Activated T-helper 1 cell treated with anti-CD3 and anti-CD28 coated beads, Interleukin-12 subunit alpha, Interleukin-12 subunit beta, Interleukin-2, Interleukin-4 antibody, amounts not matched to agents 30 ng/mL and 10 ng/mL and 1 ng/mL, durations not matched to agents 14 hours and 24 hours and 36 hours (primary cell): ENCODE results near the gene FRMD5. TPM values are rescaled to one million over a fixed set of nuclear protein-coding genes. Genes with fewer than 3 reads are reported as not detected.

Source experiments
- DNase-seq: peaks from one replicate; pipeline ENCODE4 v3.0.0; 2021; ENCODE audit warnings: low spot score
- H3K27ac Mint-ChIP-seq: one replicate; pipeline ENCODE4 v1.8.0; 2021; ENCODE audit warnings: mild to moderate bottlenecking, mixed read lengths
- H3K27me3 Mint-ChIP-seq: one replicate; pipeline ENCODE4 v1.8.0; 2022; ENCODE audit warnings: mild to moderate bottlenecking, moderate library complexity, mixed read lengths; ENCODE audit not compliant: insufficient read depth
- H3K36me3 Mint-ChIP-seq: one replicate; pipeline ENCODE4 v1.8.0; 2021; ENCODE audit warnings: low read depth, mixed read lengths
- H3K4me1 Mint-ChIP-seq: one replicate; pipeline ENCODE4 v1.8.0; 2021; ENCODE audit warnings: low read depth, mixed read lengths
- H3K4me3 Mint-ChIP-seq: one replicate; pipeline ENCODE4 v1.8.0; 2021; ENCODE audit warnings: mild to moderate bottlenecking, moderate library complexity, mixed read lengths
- H3K9me3 Mint-ChIP-seq: one replicate; pipeline ENCODE4 v1.8.0; 2021; ENCODE audit warnings: mixed read lengths
- intact Hi-C: fragments of 100-400 bp; cut with micrococcal nuclease; formaldehyde crosslinking; loops from one replicate; pipeline ENCODE4 v1.15.1; 2024
- total RNA-seq: library from RNA; stranded (reverse); gene quantifications from 2 replicates; pipeline ENCODE4 v1.2.3, GENCODE V29; 2022

The FRMD5 gene
- total RNA-seq, 1 donor from 2014 or later = not detected

GRCh38 chr15:43919540-43920253 lies 275.4 kb downstream of the FRMD5 start:
- no peak overlapping the region for H3K27ac Mint-ChIP-seq
- intact Hi-C loops = no loop called here
- H3K27me3 Mint-ChIP-seq = peaks cover 2% of the 10 kb centered on the region
- no peaks in the 10 kb centered on the region for H3K9me3 Mint-ChIP-seq
- no peaks in the 10 kb centered on the region for H3K36me3 Mint-ChIP-seq
- no peak overlapping the region for H3K4me3 Mint-ChIP-seq
- no peaks in the 10 kb centered on the region for H3K4me1 Mint-ChIP-seq
- no peak for DNase-seq

- no peak overlapping the region for H3K27ac Mint-ChIP-seq
- no peak overlapping the region for H3K4me3 Mint-ChIP-seq
- H3K27me3 Mint-ChIP-seq = peaks cover 2% of the 10 kb centered on the region
- no peaks in the 10 kb centered on the region for H3K4me1 Mint-ChIP-seq
- DNase-seq = no peak
- H3K36me3 Mint-ChIP-seq = no peaks in the 10 kb centered on the region
- no peaks in the 10 kb centered on the region for H3K9me3 Mint-ChIP-seq
- intact Hi-C loops = no loop called here
These were observed 276.4 kb downstream of the FRMD5 start for GRCh38 chr15:43918717-43919116.

- no peak for DNase-seq
- intact Hi-C loops = no loop called here
- Mint-ChIP-seq H3K27me3 (peaks cover 2% of the 10 kb centered on the region), H3K4me3 (no peak overlapping the region), H3K36me3 (no peaks in the 10 kb centered on the region), H3K9me3 (no peaks in the 10 kb centered on the region), H3K4me1 (peaks cover 5% of the 10 kb centered on the region), H3K27ac (no peak overlapping the region)
These were observed 278.8 kb downstream of the FRMD5 start for GRCh38 chr15:43916326-43916660.

GRCh38 chr15:43915631-43916325 lies 279.3 kb downstream of the FRMD5 start:
- H3K36me3 Mint-ChIP-seq = no peaks in the 10 kb centered on the region
- H3K27ac Mint-ChIP-seq = no peak overlapping the region
- H3K4me1 Mint-ChIP-seq = peaks cover 5% of the 10 kb centered on the region
- intact Hi-C loops = no loop called here
- H3K4me3 Mint-ChIP-seq = no peak overlapping the region
- no peak for DNase-seq
- no peaks in the 10 kb centered on the region for H3K9me3 Mint-ChIP-seq
- H3K27me3 Mint-ChIP-seq = peaks cover 2% of the 10 kb centered on the region

GRCh38 chr15:43913941-43914340 lies 281.1 kb downstream of the FRMD5 start:
- H3K27ac Mint-ChIP-seq = no peak overlapping the region

GRCh38 chr15:43913026-43913780 lies 281.9 kb downstream of the FRMD5 start:
- Mint-ChIP-seq H3K36me3 (no peaks in the 10 kb centered on the region), H3K4me1 (peaks cover 5% of the 10 kb centered on the region), H3K27me3 (peaks cover 2% of the 10 kb centered on the region), H3K4me3 (no peak overlapping the region), H3K9me3 (no peaks in the 10 kb centered on the region), H3K27ac (no peak overlapping the region)
- intact Hi-C loops = no loop called here
- no peak for DNase-seq

More at GRCh38 chr15:43913941-43914340, 281.1 kb downstream of the FRMD5 start:
- Mint-ChIP-seq H3K4me1 (peaks cover 5% of the 10 kb centered on the region), H3K4me3 (no peak overlapping the region), H3K36me3 (no peaks in the 10 kb centered on the region), H3K9me3 (no peaks in the 10 kb centered on the region), H3K27me3 (peaks cover 2% of the 10 kb centered on the region)
- DNase-seq = no peak
- intact Hi-C loops = no loop called here

- Mint-ChIP-seq H3K4me3 (no peak overlapping the region), H3K36me3 (no peaks in the 10 kb centered on the region), H3K27ac (no peak overlapping the region), H3K4me1 (peaks cover 5% of the 10 kb centered on the region), H3K27me3 (no peaks in the 10 kb centered on the region), H3K9me3 (no peaks in the 10 kb centered on the region)
- DNase-seq = no peak
- intact Hi-C loops = no loop called here
These were observed 282.9 kb downstream of the FRMD5 start for GRCh38 chr15:43912208-43912607.

GRCh38 chr15:43911235-43911781 lies 283.8 kb downstream of the FRMD5 start:
- intact Hi-C loops = no loop called here
- H3K36me3 Mint-ChIP-seq = no peaks in the 10 kb centered on the region
- H3K9me3 Mint-ChIP-seq = no peaks in the 10 kb centered on the region
- peaks cover 5% of the 10 kb centered on the region for H3K4me1 Mint-ChIP-seq
- no peak overlapping the region for H3K27ac Mint-ChIP-seq
- no peaks in the 10 kb centered on the region for H3K27me3 Mint-ChIP-seq
- no peak overlapping the region for H3K4me3 Mint-ChIP-seq
- DNase-seq = no peak

- Mint-ChIP-seq H3K27ac (no peak overlapping the region), H3K36me3 (no peaks in the 10 kb centered on the region), H3K27me3 (no peaks in the 10 kb centered on the region), H3K4me3 (no peak overlapping the region), H3K9me3 (no peaks in the 10 kb centered on the region), H3K4me1 (peaks cover 5% of the 10 kb centered on the region)
- intact Hi-C loops = no loop called here
- DNase-seq = no peak
These were observed 286.5 kb downstream of the FRMD5 start for GRCh38 chr15:43908516-43909050.

- no peaks in the 10 kb centered on the region for H3K36me3 Mint-ChIP-seq
- H3K9me3 Mint-ChIP-seq = no peaks in the 10 kb centered on the region
- intact Hi-C loops = no loop called here
- no peak for DNase-seq
- H3K4me3 Mint-ChIP-seq = no peak overlapping the region
- no peaks in the 10 kb centered on the region for H3K27me3 Mint-ChIP-seq
- no peak overlapping the region for H3K27ac Mint-ChIP-seq
- H3K4me1 Mint-ChIP-seq = no peaks in the 10 kb centered on the region
These were observed 289.3 kb downstream of the FRMD5 start for GRCh38 chr15:43905755-43906154.

- peak; percentile 41 for DNase-seq
- no peaks in the 10 kb centered on the region for H3K27me3 Mint-ChIP-seq
- H3K9me3 Mint-ChIP-seq = no peaks in the 10 kb centered on the region
- H3K27ac Mint-ChIP-seq = no peak overlapping the region
- intact Hi-C loops = loop anchor here (1.0 kb wide), 2 partner anchors 162 to 315 kb away; no protein-coding TSS in a partner anchor
- no peaks in the 10 kb centered on the region for H3K36me3 Mint-ChIP-seq
- H3K4me1 Mint-ChIP-seq = no peaks in the 10 kb centered on the region
- H3K4me3 Mint-ChIP-seq = no peak overlapping the region
These were observed 291.2 kb downstream of the FRMD5 start for GRCh38 chr15:43903864-43904290.

GRCh38 chr15:43901495-43901894 lies 293.6 kb downstream of the FRMD5 start:
- H3K4me3 Mint-ChIP-seq = no peak overlapping the region
- intact Hi-C loops = no loop called here
- H3K27me3 Mint-ChIP-seq = no peaks in the 10 kb centered on the region
- DNase-seq = no peak
- H3K36me3 Mint-ChIP-seq = no peaks in the 10 kb centered on the region
- H3K9me3 Mint-ChIP-seq = no peaks in the 10 kb centered on the region
- H3K27ac Mint-ChIP-seq = no peak overlapping the region
- no peaks in the 10 kb centered on the region for H3K4me1 Mint-ChIP-seq
